ENCODE results near the gene EXOC6. TPM values are rescaled to one million over a fixed set of nuclear protein-coding genes. Genes with fewer than 3 reads are reported as not detected.

EXOC6 gene
- total RNA-seq, 1 donor: 13.5 TPM

- Histone ChIP-seq H3K27me3 (ENCODE audit: insufficient read depth, low read length) (peaks cover 95% of the 10 kb centered on the region), H3K4me1 (ENCODE audit: insufficient read depth, low read length) (peaks cover 34% of the 10 kb centered on the region), H3K9me3 (ENCODE audit: low read depth, low read length) (no peaks in the 10 kb centered on the region), H3K4me3 (ENCODE audit: low read length) (no peak overlapping the region)
Observed at GRCh38 chr10:93072713-93073538, 224.6 kb downstream of the EXOC6 start.

DNA sequence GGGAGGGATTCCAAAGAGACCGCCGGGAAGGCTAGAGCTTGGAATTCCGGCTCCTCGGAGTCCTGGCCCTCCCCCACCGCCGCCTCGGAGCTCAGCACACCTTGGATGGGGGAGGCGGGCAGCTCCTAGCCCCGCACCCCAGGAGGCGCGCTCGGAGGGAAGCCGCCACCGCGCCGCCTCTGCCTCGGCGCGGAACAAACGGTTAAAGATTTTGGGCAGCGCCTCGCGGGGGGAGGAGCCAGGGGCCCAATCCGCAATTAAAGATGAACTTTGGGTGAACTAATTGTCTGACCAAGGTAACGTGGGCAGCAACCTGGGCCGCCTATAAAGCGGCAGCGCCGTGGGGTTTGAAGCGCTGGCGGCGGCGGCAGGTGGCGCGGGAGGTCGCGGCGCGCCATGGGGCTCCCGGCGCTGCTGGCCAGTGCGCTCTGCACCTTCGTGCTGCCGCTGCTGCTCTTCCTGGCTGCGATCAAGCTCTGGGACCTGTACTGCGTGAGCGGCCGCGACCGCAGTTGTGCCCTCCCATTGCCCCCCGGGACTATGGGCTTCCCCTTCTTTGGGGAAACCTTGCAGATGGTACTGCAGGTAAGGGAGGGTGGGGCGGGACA, 225.3 kb downstream of the EXOC6 start, which contains the start of gene CYP26A1:
Gene CYP26A1 (plus strand): TSS at position 355 of the 608 bp plus-strand sequence. CDS start 42 bp downstream, at position 397.
- H3K4me3 ChIP-seq (ENCODE audit: low read length): no peak within 1 kb of the TSS
- H3K4me1 ChIP-seq (ENCODE audit: insufficient read depth, low read length): peaks cover 34% of the 10 kb centered on the region
- peaks cover 94% of the 10 kb centered on the region for H3K27me3 ChIP-seq (ENCODE audit: insufficient read depth, low read length)
- H3K9me3 ChIP-seq (ENCODE audit: low read depth, low read length): no peaks in the 10 kb centered on the region

- H3K27me3 ChIP-seq (ENCODE audit: insufficient read depth, low read length): peaks cover 89% of the 10 kb centered on the region
- no peaks in the 10 kb centered on the region for H3K9me3 ChIP-seq (ENCODE audit: low read depth, low read length)
- peaks cover 34% of the 10 kb centered on the region for H3K4me1 ChIP-seq (ENCODE audit: insufficient read depth, low read length)
- no peak overlapping the region for H3K4me3 ChIP-seq (ENCODE audit: low read length)
Observed at GRCh38 chr10:93074147-93074596, 225.9 kb downstream of the EXOC6 start.

DNA sequence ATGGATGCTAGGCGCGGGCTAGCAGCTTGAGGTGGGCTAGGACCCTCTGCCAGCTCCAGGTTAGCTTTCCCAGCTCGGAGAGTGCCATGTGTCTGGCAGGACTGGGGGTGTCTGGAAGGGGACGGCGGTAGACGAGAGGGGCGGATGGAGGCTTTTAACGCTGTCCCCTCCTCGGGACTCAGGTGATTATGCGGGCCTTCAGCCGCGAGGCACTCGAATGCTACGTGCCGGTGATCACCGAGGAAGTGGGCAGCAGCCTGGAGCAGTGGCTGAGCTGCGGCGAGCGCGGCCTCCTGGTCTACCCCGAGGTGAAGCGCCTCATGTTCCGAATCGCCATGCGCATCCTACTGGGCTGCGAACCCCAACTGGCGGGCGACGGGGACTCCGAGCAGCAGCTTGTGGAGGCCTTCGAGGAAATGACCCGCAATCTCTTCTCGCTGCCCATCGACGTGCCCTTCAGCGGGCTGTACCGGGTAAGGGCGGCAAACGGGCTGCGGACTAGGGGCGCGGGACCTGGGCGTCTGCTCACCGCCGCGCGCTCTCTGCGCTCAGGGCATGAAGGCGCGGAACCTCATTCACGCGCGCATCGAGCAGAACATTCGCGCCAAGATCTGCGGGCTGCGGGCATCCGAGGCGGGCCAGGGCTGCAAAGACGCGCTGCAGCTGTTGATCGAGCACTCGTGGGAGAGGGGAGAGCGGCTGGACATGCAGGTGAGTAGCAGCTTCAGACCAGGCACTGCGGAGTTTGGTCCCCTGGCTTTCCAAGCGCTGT, 226.5 kb downstream of the EXOC6 start:
- Histone ChIP-seq H3K4me1 (ENCODE audit: insufficient read depth, low read length) (peaks cover 34% of the 10 kb centered on the region), H3K9me3 (ENCODE audit: low read depth, low read length) (no peaks in the 10 kb centered on the region), H3K27me3 (ENCODE audit: insufficient read depth, low read length) (peaks cover 88% of the 10 kb centered on the region), H3K4me3 (ENCODE audit: low read length) (no peak overlapping the region)

DNA sequence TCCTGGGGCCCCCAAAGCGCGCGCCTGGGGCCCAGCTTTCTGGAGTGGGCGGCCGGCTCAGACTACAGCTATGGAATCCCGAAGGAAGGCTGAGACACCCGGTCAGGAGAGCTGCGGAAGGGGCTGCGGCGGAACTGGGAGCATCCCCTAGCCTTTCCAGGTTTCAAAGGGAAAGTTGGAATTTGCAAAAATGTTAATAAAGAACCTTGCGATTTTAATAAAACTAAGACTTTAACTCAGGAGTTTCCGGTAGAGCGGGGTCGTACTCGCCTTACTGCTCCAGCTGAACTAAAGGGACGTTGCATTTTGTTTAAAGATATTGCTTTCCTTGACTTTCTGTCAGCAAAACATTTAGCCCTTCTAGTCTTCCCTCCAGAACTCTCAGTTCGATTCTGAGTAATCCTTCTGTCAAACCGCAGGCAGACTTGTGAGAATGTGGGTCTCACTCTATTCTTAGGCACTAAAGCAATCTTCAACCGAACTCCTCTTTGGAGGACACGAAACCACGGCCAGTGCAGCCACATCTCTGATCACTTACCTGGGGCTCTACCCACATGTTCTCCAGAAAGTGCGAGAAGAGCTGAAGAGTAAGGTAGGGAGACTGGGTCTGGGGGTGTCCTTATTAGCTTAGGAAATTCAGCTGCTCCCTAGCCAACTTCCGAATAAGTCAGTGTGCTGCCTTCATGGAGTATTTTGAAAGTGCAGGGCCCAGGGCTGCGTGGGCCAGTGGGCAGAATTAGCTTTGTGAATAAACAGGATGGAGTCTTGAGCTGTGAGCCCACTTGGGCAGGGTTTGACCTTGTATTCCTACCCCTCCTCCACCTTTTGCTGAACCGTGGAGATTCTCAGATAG, 227.3 kb downstream of the EXOC6 start:
- H3K4me3 ChIP-seq (ENCODE audit: low read length): no peak overlapping the region

GRCh38 chr10:93076871-93077270, 228.6 kb downstream of the EXOC6 start:
- Histone ChIP-seq H3K27me3 (ENCODE audit: insufficient read depth, low read length) (peaks cover 72% of the 10 kb centered on the region), H3K4me3 (ENCODE audit: low read length) (no peak overlapping the region), H3K9me3 (ENCODE audit: low read depth, low read length) (no peaks in the 10 kb centered on the region), H3K4me1 (ENCODE audit: insufficient read depth, low read length) (peaks cover 35% of the 10 kb centered on the region)

More for the DNA sequence above, 227.3 kb downstream of the EXOC6 start:
- peaks cover 37% of the 10 kb centered on the region for H3K4me1 ChIP-seq (ENCODE audit: insufficient read depth, low read length)
- H3K9me3 ChIP-seq (ENCODE audit: low read depth, low read length): no peaks in the 10 kb centered on the region
- peaks cover 82% of the 10 kb centered on the region for H3K27me3 ChIP-seq (ENCODE audit: insufficient read depth, low read length)

DNA sequence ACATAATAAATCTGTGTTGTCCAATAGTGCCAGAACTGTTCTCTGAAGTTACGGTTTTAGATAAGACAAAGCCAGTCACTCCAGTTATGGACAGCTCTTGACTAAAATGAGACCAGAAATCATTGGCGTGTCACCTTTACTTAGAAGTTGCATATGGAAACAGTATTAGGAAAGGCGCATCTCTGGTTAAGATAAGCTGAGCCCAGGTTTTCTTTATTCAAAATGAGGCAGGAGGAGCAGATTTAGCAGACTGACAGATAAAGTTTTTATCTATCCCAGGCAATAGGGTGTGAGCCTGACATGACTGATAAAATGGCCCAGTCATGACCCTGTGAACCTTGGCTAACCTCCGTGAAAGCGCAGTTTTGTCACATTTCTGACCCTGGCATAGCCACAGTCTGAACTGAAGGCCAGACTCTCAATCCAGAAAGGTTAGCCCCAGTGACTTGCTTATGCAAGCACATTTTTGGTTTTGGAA, 229.6 kb downstream of the EXOC6 start:
- Histone ChIP-seq H3K27me3 (ENCODE audit: insufficient read depth, low read length) (peaks cover 62% of the 10 kb centered on the region), H3K4me1 (ENCODE audit: insufficient read depth, low read length) (peaks cover 24% of the 10 kb centered on the region), H3K4me3 (ENCODE audit: low read length) (no peak overlapping the region), H3K9me3 (ENCODE audit: low read depth, low read length) (no peaks in the 10 kb centered on the region)

DNA sequence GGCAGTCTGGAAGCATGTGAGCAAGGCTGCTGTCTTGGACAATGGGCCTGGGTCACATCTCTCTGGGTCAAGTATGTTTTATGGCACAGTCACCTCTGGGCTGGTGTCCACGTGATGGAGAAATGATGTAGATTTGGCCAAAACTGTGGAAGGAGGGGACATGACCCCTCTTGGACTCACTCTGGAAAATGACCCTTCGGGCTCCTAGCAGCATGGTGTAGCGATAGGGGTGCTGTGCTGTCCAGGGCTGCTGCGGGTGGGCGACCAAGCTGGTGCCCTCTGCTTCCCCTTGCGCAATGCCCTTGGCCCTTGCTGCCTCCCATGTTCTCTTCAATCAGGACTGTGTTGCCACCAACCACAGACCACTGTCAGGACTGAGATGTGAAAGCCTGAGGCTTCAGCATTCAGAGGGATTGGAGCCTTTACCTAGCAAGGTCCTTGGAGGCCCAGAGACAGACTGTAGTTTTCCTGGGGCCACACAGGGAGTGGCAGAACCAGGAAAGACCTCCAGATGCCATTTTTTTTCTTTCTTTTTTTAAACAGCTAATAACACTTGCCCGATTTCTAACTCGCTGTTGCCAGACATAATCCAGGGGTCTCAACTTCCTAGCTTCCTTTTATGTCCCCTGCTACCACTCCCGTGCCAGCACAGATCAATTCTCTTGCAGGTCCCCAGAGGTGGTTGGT, 231.5 kb downstream of the EXOC6 start:
- no peak overlapping the region for H3K4me3 ChIP-seq (ENCODE audit: low read length)
- peaks cover 43% of the 10 kb centered on the region for H3K27me3 ChIP-seq (ENCODE audit: insufficient read depth, low read length)
- no peaks in the 10 kb centered on the region for H3K9me3 ChIP-seq (ENCODE audit: low read depth, low read length)
- H3K4me1 ChIP-seq (ENCODE audit: insufficient read depth, low read length): peaks cover 6% of the 10 kb centered on the region

DNA sequence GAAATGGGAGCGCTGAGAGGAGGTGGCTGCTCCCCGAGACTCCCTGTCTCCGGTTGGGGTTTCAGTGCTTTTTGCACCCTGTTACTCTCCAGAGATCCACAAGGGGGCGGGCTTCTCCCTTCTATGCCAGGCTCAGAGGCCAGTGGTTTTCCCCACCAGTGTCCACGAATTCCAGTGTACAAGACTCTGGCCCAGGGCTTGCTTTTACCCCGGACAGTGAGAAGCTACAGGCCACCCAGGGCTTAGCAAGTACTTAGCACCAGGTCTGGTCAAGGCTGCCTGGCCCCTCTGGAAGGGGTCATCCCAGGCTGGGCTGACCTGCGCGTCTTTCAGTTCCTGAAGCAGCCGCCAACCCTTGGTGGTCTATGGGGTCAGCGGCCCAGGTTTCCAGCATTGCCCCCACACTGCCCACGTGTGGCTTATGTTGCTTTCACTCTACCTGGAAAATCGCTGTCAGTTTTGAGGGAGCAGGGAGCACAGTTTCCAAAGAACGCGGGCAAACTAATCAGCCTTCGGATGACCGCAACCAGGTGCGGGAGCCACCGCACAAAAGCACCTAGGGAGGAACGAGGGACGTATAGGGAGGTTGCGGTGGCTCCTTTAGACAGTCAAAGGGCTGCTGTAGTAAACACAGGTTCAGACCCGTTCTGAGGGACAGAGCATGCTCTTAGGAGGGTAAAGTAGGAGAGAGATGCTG, 232.2 kb downstream of the EXOC6 start:
- Histone ChIP-seq H3K4me3 (ENCODE audit: low read length) (no peak overlapping the region), H3K4me1 (ENCODE audit: insufficient read depth, low read length) (peaks cover 3% of the 10 kb centered on the region), H3K9me3 (ENCODE audit: low read depth, low read length) (no peaks in the 10 kb centered on the region), H3K27me3 (ENCODE audit: insufficient read depth, low read length) (peaks cover 36% of the 10 kb centered on the region)

GRCh38 chr10:93081318-93081717, 233.0 kb downstream of the EXOC6 start:
- Histone ChIP-seq H3K4me1 (ENCODE audit: insufficient read depth, low read length) (peaks cover 3% of the 10 kb centered on the region), H3K27me3 (ENCODE audit: insufficient read depth, low read length) (peaks cover 28% of the 10 kb centered on the region), H3K4me3 (ENCODE audit: low read length) (no peak overlapping the region), H3K9me3 (ENCODE audit: low read depth, low read length) (no peaks in the 10 kb centered on the region)

- peaks cover 3% of the 10 kb centered on the region for H3K4me1 ChIP-seq (ENCODE audit: insufficient read depth, low read length)
- H3K27me3 ChIP-seq (ENCODE audit: insufficient read depth, low read length): peaks cover 23% of the 10 kb centered on the region
- H3K9me3 ChIP-seq (ENCODE audit: low read depth, low read length): no peaks in the 10 kb centered on the region
- H3K4me3 ChIP-seq (ENCODE audit: low read length): no peak overlapping the region
Observed at GRCh38 chr10:93081834-93082233, 233.5 kb downstream of the EXOC6 start.

GRCh38 chr10:93083743-93084539, 235.6 kb downstream of the EXOC6 start:
- Histone ChIP-seq H3K4me1 (ENCODE audit: insufficient read depth, low read length) (peaks cover 3% of the 10 kb centered on the region), H3K4me3 (ENCODE audit: low read length) (no peak overlapping the region), H3K27me3 (ENCODE audit: insufficient read depth, low read length) (peaks cover 6% of the 10 kb centered on the region), H3K9me3 (ENCODE audit: low read depth, low read length) (no peaks in the 10 kb centered on the region)
